Stimulated activated CD8-positive, alpha-beta memory T cell treated with anti-CD3 and anti-CD28 coated beads, Interleukin-12 subunit alpha, Interleukin-12 subunit beta, amount 100 ng/mL, for 24 hours (primary cell): ENCODE results near the gene TECR.

ENCODE experiments used
- DNase-seq: peaks from one replicate; pipeline ENCODE4 v3.0.0-alpha.2; 2020; ENCODE audit errors: extremely low read depth

The TECR gene

DNA sequence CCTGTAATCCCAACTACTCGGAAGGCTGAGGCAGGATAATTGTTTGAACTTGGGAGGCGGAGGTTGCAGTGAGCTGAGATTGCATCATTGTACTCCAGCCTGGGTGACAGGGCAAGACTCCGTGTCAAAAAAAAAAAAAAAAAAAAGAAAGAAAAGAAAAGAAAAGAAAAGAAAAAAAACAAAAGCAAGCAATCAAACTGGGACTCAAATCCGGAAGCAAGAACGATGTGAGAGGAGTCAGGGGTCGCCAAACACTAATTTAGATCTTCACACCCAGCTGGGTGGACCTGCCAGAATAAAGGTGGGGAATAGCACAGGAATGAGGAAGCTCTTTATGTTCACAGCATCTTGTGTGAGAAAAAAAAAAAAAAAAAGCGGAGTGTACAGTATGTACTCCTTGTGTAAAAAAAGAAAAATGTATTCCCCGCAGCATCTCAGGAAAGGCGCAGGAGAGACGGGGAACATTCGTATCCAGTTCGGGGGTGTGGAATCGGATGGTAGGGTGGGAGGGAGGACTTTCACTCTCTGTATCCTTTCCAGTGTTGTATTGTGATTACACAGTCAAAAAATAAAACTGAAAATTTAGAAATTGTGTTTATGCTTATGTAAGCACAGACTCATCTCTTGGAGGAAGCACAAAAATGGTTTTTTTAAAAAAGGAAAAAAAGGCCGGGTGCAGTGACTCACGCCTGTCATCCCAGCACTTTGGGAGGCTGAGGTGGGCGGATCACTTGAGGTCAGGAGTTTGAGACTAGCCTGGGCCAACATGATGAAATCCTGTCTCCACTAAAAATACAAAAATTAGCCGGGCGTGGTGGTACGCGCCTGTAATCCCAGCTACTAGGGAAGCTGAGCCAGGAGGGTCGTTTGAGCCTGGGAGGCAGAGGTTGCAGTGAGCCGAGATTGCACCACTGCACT, 18.8 kb upstream of the TECR start:
- DNase-seq: no peak

DNA sequence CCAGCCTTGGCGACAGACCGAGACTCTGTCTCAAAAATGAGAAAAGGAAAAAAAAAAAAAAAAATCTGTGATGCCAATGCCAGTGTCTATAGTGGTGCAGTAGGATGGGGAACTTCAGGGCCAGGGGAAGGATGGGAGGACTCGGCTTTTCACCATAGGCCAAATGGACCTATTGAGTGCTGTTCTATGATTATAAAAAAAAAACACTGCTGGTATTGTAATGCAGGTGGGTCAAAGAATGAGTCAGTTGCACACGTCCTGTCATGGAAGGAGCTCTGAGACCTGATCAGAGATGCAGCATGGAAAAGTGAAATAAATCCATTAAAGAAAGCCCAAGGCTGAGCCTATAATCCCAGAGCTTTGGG, 18.2 kb upstream of the TECR start:
- no peak for DNase-seq

DNA sequence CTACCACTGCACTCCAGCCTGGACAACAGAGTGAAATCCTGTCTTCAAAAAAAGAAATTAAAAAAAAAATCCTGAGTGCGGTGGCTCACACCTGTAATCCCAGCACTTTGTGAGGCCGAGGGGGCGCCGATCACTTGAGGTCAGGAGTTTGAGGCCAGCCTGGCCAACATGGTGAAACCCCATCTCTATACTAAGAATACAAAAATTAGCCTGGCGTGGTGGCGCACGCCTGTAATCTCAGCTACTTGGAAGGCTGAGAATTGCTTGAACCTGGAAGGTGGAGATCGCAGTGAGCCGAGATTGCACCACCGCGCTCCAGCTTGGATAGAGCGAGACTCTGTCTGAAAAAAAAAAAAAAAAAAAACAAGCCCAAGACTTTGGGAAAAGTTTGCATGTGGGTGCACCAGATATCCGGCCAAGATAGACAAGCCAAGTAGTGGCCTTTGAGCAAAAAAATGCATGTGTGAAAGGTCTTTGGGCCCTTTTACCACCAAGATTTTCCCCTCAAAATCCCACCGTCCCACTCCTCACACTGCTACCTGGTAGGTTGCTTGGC, 16.9 kb upstream of the TECR start:
- no peak for DNase-seq

DNA sequence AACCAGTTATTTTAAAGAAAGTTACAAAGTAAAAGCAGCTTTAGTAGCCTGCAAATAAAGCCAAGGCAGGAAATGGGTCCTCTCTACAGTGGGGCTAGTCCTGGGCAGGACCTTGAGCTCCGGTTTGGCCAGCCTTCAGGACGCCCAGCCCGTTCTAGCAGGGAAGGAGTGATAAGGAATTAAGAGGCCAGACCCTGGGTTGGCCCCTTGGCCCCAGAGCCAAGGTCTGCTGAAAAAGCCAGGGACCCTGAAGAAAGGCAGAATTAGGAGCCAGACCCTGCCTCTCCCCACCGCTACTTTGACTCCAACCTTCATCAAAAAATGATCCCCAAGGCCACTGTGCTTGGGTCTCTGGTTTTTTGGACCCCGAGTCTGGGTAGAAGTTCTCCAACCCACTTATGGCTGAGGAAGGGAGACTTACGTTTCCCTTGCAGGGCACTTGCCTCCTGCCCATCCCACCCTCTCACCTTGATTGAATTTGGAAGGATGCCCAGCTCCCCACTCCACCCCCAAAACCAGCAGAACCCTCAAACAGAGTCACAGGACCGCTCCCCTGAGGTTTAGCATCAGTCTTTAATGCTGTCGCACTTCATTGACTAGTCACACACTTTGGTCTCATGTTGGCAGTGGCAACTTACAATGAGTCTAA, 15.1 kb upstream of the TECR start:
- no peak for DNase-seq

DNA sequence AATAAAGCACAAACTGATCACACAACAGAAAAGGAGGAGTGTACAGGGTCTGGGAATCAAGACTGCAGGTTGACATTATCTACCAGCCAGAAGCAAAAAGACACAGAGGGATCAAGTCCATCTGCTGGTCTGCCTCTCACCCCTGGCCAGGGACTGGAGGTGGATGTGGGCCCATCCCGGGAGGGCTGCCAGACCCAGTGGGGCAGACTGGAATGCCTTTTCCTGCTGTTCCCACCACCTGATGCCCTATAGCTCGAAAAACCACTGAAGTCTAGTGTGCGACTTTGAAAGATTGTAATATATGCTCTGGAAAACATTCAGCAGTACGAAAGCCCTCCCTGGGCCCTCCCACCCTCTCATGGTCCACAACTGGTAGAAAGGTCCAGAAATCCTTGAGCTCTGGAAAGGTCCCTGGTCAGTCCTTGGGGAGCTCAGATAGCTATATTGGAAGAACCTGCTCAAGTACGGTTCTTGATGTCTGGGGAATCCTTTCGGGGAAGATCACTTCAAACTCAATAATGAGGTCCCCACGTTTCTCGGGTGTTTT, 13.8 kb upstream of the TECR start:
- DNase-seq: no peak

DNA sequence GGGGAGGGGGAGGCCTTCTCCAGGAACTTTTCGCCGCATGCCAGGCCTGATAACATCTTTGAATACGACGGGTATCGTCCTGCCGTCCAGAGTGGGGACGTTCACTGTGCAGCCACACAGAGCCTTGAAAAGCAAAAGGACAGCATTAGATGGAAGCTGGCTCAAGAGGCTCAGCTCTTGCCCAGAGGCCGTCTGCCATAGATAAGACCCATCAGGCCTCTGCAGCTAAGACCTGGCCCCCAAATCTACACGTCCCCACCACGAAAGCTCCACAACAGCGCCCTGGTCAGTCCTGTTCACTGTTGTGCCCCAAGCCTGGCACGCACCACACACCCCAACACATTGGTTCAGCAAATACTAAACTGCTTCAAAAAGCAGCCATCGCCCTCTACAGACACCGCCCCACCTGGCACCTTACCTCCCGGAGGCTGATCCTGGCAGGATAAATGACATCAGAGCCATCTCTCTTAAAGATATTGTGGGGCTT, 13.3 kb upstream of the TECR start:
- no peak for DNase-seq

DNA sequence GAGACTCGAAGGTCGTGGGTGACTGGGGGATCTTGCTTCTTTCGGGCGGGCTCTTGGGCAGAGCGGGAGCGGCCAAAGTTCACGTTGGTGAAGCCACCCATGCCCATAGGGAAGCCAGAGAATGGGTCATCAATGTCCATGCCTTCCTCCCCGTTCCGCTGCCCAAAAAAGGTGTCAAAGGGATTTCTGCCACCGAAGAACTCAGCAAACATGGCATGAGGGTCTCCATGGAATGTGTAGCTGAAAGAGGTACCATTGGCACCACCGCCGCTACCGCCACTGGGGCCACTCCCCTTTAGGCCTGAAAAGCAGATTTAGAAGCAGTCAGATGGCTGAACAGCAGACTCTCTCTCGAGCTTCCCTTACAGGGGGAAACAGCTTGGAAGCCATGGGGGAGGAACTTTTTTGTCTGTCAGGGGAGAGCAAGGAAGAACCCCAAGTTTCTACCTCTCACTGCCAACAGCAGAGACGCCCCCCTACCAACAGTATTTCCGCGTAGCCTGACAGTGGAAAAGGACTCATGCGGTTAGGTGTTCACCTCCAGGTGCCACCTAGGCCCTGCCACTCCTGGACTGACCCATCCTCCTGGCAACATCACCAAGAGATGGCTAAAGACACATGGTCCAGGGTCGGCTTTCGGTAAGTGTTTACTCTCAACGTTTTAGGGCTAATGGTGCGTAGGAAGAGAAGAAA, 12.5 kb upstream of the TECR start:
- DNase-seq: no peak

DNA sequence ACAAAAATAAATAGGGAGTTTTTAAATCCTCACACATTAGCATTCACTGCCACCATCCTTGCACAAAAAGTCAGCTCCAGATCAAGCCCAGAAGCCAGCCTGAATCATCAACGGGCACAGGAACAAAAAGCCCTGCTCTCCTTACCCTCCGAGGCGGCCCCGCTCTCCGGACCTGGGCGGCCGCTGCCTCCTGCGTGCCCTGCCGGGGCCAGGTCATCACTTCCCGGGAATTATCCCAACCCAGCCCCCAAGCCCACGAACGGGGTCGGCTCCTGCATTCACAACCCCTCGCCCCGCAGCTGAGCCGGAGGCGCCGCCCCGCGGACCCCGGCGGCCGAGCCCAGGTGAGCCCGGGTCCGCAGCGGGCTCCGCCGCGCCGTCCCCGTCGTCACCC, 12.0 kb upstream of the TECR start:
- DNase-seq: no peak

DNA sequence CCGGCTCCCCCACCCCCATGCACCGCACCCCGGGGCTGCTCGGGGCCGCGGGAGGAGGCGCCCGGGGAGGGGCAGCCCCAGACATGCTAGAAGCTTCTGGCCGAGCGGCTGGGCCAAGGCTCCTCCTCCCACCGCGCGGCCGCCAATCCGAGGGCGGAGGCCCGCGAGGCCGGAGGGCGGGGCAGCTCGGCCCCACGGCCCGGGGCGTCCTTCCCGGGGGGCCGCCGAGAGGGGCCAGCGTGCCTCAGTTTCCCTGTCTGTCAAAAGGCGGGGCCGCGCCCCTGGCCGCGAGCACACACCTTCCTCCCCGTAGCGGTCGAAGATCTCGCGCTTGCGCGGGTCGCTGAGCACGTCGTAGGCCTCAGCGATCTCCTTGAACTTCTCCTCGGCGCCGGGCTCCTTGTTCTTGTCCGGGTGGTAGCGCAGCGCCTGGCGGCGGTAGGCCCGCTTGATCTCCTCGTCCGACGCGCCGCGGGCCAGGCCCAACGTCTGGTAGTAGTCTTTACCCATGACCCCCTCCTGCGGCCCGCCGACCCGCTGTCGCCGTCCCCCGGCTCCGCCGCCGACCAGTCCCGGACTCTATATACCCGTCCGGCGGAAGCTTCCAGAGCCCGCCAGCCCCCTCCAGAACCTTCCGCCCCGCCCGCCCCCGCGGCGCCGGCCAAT, 11.4 kb upstream of the TECR start, which contains the start of gene DNAJB1:
Gene DNAJB1 (minus strand): TSS at position 558 of the 666 bp plus-strand sequence. CDS start 48 bp downstream, at position 510.
- peak; percentile 41 for DNase-seq

DNA sequence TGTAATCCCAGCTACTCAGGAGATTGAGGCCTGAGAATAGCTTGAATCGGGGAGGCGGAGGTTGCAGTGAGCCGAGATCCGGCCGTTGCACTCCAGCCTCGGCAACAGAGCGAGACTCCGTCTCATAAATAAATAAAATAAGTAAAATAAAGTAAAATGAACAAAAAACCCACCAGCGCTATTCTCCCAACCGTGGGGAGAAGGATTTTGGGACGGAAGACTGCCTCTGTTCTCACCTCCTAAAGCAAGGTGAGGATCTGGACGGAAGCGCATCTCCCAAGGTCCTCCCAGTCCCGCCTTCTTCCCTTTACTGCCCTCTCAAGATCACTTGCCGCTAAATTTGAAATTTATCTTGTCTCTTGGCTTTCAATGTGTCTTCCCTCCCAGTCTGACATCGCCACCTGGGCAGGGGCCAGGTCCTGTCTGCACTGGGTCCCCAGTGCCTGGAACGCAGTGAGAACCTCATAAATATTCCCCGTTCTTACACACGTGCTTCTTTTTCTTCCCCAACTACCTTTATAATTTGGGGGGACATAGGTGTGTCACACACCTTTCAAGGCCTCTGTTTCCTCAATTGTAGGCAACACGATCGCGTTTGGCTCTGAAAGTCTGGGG, 10.0 kb upstream of the TECR start:
- no peak for DNase-seq

DNA sequence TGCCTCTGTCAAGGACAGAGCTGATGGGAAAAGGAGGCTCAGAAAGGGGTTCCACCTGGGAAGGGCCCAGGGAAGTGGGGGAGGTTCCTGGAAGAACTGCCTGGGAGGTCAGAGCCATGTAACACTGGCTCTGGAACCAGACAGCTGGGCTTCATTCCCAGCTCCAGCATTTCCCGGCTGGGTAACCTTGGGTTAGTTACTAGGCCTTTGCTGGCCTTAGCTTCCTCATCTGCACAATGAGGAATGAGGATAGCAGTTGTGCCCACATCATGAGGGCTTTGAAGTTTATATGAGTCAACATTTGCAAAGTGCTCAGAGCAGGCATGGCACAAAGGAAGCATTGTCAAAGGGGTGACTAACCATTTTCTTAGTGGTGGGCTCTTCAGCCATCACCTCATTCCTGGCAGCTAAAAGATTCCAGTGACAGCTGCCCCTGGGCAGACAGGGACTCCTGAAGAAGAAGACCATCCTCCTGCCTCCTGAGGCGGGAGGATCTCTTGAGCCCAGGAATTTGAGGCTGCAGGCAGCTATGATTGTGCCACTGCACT, 9.5 kb upstream of the TECR start:
- DNase-seq: no peak

DNA sequence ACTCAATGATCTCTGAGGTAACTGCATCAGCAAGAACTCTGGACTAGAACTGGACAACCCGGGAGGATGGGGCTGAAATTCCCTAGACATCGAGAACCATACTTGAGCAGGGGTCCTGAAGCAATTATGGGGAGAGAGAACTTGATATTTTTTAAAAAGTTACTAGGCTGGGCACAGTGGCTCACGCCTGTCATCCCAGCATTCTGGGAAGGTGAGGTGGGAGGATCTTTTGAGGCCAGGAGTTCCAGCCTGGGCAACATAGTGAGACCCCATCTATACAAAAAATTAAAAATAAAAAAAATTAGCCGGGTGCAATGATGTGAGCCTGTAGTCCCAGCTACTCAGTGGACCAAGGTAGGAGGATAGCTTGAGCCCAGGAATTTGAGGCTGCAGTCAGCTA, 8.9 kb upstream of the TECR start:
- no peak for DNase-seq

DNA sequence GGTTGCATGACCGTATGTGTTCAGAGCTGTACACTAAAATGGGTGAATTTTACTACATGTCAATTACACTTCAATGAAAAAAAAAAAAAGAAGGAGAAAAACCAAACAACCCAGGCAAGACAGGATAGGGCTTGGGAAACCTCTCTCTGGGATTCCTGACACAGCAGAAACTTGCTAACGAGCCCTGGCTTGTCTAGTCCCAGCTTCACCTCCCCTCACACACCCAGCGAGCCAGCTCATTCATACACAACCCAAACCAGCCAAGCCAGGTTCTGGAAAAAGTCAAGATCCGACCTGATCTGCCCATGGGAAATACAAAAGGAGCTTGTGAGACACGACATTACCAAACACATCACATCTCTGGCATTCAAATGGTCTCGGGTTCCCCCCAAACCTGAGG, 3.7 kb upstream of the TECR start:
- no peak for DNase-seq

DNA sequence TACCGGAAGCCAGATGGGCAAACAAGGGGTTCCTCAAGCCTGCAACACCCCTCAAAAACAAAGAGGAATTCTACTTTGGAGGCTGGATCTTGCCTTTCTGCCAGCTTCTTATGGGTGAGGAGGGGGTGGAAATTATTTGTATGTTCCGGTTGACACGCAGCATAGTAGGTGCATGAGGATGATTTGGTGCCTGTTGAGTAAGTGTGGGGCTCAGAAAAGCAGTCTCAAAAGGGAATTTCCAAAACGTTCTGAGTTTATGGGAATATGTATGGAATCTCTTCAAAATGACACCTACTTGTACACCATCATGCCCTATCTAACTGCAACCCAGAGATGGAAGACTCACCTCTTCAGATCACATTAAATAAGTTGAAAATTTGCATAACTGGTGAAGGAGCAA, 3.0 kb upstream of the TECR start:
- DNase-seq: no peak

DNA sequence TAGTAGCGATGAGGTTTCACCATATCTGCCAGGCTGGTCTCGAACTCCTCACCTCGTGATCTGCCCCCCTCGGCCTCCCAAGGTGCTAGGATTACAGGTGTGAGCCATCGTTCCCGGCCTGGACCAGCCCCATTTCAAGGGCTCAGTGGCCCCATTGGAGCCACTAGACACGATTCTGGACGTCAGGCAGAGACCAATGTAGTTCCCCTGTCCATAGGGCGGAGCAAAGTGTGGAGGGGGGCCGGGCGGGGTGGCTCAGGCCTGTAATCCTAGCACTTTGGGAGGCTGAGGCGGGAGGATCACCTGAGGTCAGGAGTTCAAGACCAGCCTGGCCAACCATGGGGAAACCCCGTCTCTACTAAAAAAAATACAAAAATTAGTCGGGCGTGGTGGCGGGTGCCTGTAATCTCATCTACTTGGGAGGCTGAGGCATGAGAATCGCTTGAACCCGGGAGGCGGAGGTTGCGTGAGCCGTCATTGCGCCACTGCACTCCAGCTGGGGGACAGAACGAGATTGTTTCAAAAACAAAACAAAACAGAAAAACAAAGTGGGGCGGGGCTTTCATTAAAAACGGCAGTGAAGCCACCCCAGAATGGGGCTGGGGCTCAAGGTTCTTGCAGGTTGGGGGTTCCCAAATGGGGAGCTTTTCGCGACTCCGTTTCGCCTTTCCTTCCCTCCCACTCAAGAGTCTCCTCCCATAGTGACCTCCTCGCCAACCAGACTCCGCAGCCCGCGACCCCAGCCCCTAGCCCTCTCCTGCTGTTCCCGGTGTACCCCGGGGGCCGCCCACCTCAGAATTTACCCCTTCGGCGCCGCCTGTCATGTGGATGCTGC, 758 bp upstream of the TECR start:
- DNase-seq: no peak

DNA sequence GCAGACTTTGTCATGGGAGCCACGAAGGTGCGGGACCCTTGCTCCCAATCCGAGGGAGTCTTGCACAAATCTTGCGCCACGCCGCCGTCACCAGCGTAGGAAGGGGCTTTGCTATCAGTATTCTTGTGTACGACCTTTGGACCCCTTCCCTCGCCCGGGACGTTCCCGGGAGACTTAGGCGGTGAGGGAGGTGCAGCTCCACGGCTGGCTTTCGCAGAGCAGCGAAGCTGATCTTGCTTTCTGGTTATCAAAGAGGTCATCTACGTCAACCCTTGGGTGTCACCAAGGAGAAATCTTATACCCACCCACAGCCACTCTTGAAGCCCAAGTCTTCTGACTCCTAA, 583 bp downstream of the TECR start:
- DNase-seq: no peak

DNA sequence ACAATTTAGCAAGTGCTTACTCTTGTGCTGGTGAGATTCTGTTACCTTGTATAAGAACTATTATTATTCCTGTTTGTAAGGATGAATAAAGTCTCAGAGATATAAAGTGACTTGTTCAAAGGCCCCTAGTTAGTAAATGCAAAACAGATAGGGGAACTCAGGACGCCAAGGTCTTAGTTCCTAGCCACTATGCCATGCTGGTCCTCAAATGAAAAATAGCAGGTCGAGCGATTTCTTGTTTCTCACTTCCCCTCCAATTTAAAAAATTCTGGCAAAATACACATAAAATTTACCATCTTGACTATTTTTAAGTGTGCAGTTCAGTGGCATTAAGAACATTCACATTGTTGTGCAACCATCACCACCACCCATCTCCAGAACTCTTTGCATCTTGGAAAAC, 1.1 kb downstream of the TECR start:
- no peak for DNase-seq

DNA sequence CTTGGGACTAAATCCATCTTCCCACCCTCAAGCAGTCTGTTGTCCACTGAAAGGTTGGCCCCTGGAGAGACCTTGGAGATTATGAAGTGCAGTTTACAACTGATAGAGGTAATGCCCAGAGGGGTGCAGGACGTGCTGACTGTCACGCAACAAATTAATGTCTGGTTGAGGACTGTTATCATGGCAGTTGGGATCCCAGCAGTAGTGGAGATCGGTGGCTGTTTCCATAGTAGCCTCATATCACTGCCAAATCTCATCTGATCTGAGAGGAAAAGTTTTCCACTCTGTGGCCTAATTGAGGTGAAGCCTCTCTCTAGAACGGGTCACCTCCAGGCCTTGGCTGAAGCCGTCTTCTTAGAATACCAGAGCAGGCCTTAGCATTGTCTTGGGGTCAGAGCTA, 4.1 kb downstream of the TECR start:
- no peak for DNase-seq

DNA sequence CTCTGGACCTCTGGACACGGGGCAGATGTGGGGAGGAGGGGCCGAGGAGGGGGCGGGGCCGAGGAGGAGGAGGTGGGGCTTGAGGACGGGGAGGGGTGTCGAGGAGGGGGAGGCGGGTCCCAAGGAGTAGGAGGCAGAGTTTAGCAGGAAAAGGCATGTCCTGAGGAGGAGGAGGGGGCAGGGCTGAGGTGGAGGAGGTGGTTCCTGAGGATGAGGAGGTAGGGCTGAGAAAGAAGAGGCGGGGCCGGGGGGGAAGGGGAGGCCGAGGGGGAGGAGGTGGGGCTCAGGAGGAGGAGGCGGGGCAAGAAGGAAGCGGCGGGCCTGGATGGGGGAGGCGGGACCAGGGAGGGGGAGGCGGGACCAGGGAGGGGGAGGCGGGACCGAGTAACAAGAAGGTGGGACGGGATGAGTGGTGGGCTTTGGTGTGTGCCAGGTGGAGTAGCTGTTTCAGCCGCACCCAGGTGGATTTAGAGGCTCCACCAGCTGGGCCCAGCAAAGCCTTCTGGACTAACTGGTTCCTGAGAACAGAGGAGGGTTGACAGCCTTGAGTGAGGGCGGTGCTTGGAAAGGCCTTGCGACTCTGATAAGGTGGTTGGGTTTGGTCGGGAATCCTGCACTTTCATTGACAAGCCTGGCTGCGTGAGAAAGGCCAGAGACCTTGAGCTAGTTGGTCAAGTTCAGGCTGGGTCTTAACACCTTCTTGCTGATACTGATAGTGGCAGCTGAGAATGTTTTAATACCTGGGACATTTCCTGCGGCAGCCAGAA, 7.7 kb downstream of the TECR start:
- DNase-seq: no peak
